ENCODE measurements around the gene SHC1.
A peak's percentile ranks its signal among the peaks of the same experiment; 100 is the strongest.

Gene SHC1

GRCh38 chr1:155012776-155013602, 42.4 kb upstream of the SHC1 start:
- peak overlapping the region; percentile 86 for H3K27ac ChIP-seq
- no peak for TF ChIP-seq CTCF (IDR thresholded peaks at IDR 0.05; ENCODE audit: low read depth, low read length)
- no peaks in the 10 kb centered on the region for H3K27me3 ChIP-seq (ENCODE audit: insufficient read depth, low read depth, severe bottlenecking)
- peaks cover 32% of the 10 kb centered on the region for H3K36me3 ChIP-seq
- DNase-seq, result peak; percentile 36
- peak overlapping the region; percentile 16; the same call in 1 of the 2 replicates for H3K4me3 ChIP-seq (ENCODE audit: low read depth, low read length)
- no peaks in the 10 kb centered on the region for H3K9me3 ChIP-seq (ENCODE audit: severe bottlenecking)

- DNase-seq, result peak; percentile 100
- peaks cover 36% of the 10 kb centered on the region for H3K36me3 ChIP-seq
- peak overlapping the region; percentile 16; the same call in 1 of the 2 replicates for H3K4me3 ChIP-seq (ENCODE audit: low read depth, low read length)
- TF ChIP-seq CTCF (IDR thresholded peaks at IDR 0.05; ENCODE audit: low read depth, low read length), result no peak
- H3K27ac ChIP-seq, result peak overlapping the region; percentile 86
- no peaks in the 10 kb centered on the region for H3K27me3 ChIP-seq (ENCODE audit: insufficient read depth, low read depth, severe bottlenecking)
- H3K9me3 ChIP-seq (ENCODE audit: severe bottlenecking), result no peaks in the 10 kb centered on the region
Observed at GRCh38 chr1:155012026-155012546, 41.5 kb upstream of the SHC1 start.

- H3K27me3 ChIP-seq (ENCODE audit: insufficient read depth, low read depth, severe bottlenecking), result no peaks in the 10 kb centered on the region
- DNase-seq, result peak; percentile 23
- H3K27ac ChIP-seq, result peak overlapping the region; percentile 86
- H3K9me3 ChIP-seq (ENCODE audit: severe bottlenecking), result no peaks in the 10 kb centered on the region
- TF ChIP-seq CTCF (IDR thresholded peaks at IDR 0.05; ENCODE audit: low read depth, low read length), result no peak
- H3K4me3 ChIP-seq (ENCODE audit: low read depth, low read length), result peak overlapping the region; percentile 20
- H3K36me3 ChIP-seq, result peaks cover 35% of the 10 kb centered on the region
Observed at GRCh38 chr1:155011437-155012025, 41.0 kb upstream of the SHC1 start.

GRCh38 chr1:155011004-155011416, 40.5 kb upstream of the SHC1 start:
- peak overlapping the region; percentile 86 for H3K27ac ChIP-seq

GRCh38 chr1:155010211-155010918, 39.8 kb upstream of the SHC1 start:
- H3K27me3 ChIP-seq (ENCODE audit: insufficient read depth, low read depth, severe bottlenecking), result no peaks in the 10 kb centered on the region
- DNase-seq, result peak; percentile 80
- peaks cover 29% of the 10 kb centered on the region for H3K36me3 ChIP-seq
- H3K4me3 ChIP-seq (ENCODE audit: low read depth, low read length), result peak overlapping the region; percentile 20
- no peak for TF ChIP-seq CTCF (IDR thresholded peaks at IDR 0.05; ENCODE audit: low read depth, low read length)
- no peaks in the 10 kb centered on the region for H3K9me3 ChIP-seq (ENCODE audit: severe bottlenecking)
- H3K27ac ChIP-seq, result peak overlapping the region; percentile 86

More at GRCh38 chr1:155011004-155011416, 40.5 kb upstream of the SHC1 start:
- no peak for TF ChIP-seq CTCF (IDR thresholded peaks at IDR 0.05; ENCODE audit: low read depth, low read length)
- peak; percentile 99 for DNase-seq
- Histone ChIP-seq H3K27me3 (ENCODE audit: insufficient read depth, low read depth, severe bottlenecking) (no peaks in the 10 kb centered on the region), H3K36me3 (peaks cover 34% of the 10 kb centered on the region), H3K4me3 (ENCODE audit: low read depth, low read length) (peak overlapping the region; percentile 20), H3K9me3 (ENCODE audit: severe bottlenecking) (no peaks in the 10 kb centered on the region)
